A549 (cell line): ENCODE results near the gene ATP6V0E1.
"Not testable (repeated sequence)": the region's sequence is repeated elsewhere in the genome, so short reads cannot be mapped to it uniquely, and the experiment has no call there.

Source experiments
- CTCF ChIP-seq: fragments of >200 bp; sonication (Bioruptor Twin); formaldehyde crosslinking; IDR thresholded peaks from 3 replicates; pipeline ENCODE4 v1.5.1; 2016
- EP300 ChIP-seq, 2 experiments: fragments of >200 bp; sonication (Bioruptor Twin); formaldehyde crosslinking; IDR thresholded peaks; 2 replicates in 1 of 2; 3 replicates in 1 of 2; pipeline ENCODE4 v1.6.1; 2016 to 2017
- FOXS1 ChIP-seq: fragments of 250-450 bp; sonication (Bioruptor Pico); IDR thresholded peaks from 2 replicates; pipeline ENCODE4 v1.5.0; 2020; ENCODE audit warnings: mild to moderate bottlenecking, moderate library complexity
- JUN ChIP-seq, 2 experiments: fragments of >200 bp; sonication (Bioruptor Twin); formaldehyde crosslinking; IDR thresholded peaks; 2 replicates in 1 of 2; 3 replicates in 1 of 2; pipeline ENCODE4 v1.6.1; 2016 to 2017
- JUNB ChIP-seq: fragments of >200 bp; sonication (Bioruptor Twin); formaldehyde crosslinking; IDR thresholded peaks from 2 replicates; pipeline ENCODE4 v1.6.1; 2016
- MAFK ChIP-seq: fragments of 450-650 bp; IDR thresholded peaks from 2 replicates; pipeline ENCODE4 v1.6.1; 2014; ENCODE audit not compliant: partially characterized antibody
- POLR2A ChIP-seq: IDR thresholded peaks from 2 replicates; pipeline ENCODE4 v1.6.1; 2012; ENCODE audit warnings: mild to moderate bottlenecking, low read length
- REST ChIP-seq: fragments of 200-600 bp; sonication (generic); IDR thresholded peaks from 2 replicates; pipeline ENCODE4 v1.6.1; 2016; ENCODE audit warnings: antibody characterized with exemption, mild to moderate bottlenecking, moderate library complexity
- ZSCAN20 ChIP-seq: fragments of 250-450 bp; sonication (Bioruptor Pico); IDR thresholded peaks from 2 replicates; pipeline ENCODE4 v1.8.0; 2022; ENCODE audit warnings: mild to moderate bottlenecking, moderate library complexity

GRCh38 chr5:173032096-173032495, 48.5 kb downstream of the ATP6V0E1 start:
- TF ChIP-seq MAFK; CTCF; POLR2A; REST; JUN (IDR thresholded peaks at IDR 0.05); ZSCAN20 (CRISPR knock-in tag); EP300 (IDR thresholded peaks at IDR 0.05); JUNB; FOXS1 (CRISPR knock-in tag): not testable (repeated sequence)
